Measurements from ENCODE around the gene SYMPK. TPM values are rescaled to one million over a fixed set of nuclear protein-coding genes. Genes with fewer than 3 reads are reported as not detected.

Gene SYMPK
- total RNA-seq, 1 donor from 2014 or later, result 103 TPM

GRCh38 chr19:45824531-45825262 is 38.2 kb downstream of the SYMPK start:
- no peaks in the 10 kb centered on the region for H3K9me3 ChIP-seq
- no peak overlapping the region for H3K4me3 ChIP-seq
- H3K4me1 ChIP-seq, result no peaks in the 10 kb centered on the region
- TF ChIP-seq, protein P1, sequence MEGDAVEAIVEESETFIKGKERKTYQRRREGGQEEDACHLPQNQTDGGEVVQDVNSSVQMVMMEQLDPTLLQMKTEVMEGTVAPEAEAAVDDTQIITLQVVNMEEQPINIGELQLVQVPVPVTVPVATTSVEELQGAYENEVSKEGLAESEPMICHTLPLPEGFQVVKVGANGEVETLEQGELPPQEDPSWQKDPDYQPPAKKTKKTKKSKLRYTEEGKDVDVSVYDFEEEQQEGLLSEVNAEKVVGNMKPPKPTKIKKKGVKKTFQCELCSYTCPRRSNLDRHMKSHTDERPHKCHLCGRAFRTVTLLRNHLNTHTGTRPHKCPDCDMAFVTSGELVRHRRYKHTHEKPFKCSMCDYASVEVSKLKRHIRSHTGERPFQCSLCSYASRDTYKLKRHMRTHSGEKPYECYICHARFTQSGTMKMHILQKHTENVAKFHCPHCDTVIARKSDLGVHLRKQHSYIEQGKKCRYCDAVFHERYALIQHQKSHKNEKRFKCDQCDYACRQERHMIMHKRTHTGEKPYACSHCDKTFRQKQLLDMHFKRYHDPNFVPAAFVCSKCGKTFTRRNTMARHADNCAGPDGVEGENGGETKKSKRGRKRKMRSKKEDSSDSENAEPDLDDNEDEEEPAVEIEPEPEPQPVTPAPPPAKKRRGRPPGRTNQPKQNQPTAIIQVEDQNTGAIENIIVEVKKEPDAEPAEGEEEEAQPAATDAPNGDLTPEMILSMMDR (IDR thresholded peaks at IDR 0.05), result no peak
- DNase-seq (ENCODE audit: low spot score in 2 of 2), result no peak
- peaks cover 87 to 93% of the 10 kb centered on the region in 2 donors for H3K36me3 ChIP-seq
- intact Hi-C loops (cut with DNase I), result no loop called here
- no peak overlapping the region for H3K27ac ChIP-seq
- no peaks in the 10 kb centered on the region for H3K27me3 ChIP-seq

- no peak for DNase-seq (ENCODE audit: low spot score in 2 of 2)
- no peaks in the 10 kb centered on the region for H3K9me3 ChIP-seq
- H3K4me1 ChIP-seq, result no peaks in the 10 kb centered on the region
- peaks cover 81 to 90% of the 10 kb centered on the region in 2 donors for H3K36me3 ChIP-seq
- TF ChIP-seq, protein P1 (IDR thresholded peaks at IDR 0.05), result no peak
- intact Hi-C loops (cut with DNase I), result no loop called here
- H3K27ac ChIP-seq, result no peak overlapping the region
- H3K4me3 ChIP-seq, result no peak overlapping the region
- H3K27me3 ChIP-seq, result no peaks in the 10 kb centered on the region
Observed at GRCh38 chr19:45824041-45824471, 38.9 kb downstream of the SYMPK start.

GRCh38 chr19:45823182-45823581 is 39.8 kb downstream of the SYMPK start:
- Histone ChIP-seq H3K9me3 (no peaks in the 10 kb centered on the region), H3K36me3 (peaks cover 72 to 81% of the 10 kb centered on the region in 2 donors), H3K4me3 (no peak overlapping the region), H3K4me1 (no peaks in the 10 kb centered on the region), H3K27me3 (no peaks in the 10 kb centered on the region), H3K27ac (no peak overlapping the region)
- TF ChIP-seq, protein P1 (IDR thresholded peaks at IDR 0.05), result no peak
- intact Hi-C loops (cut with DNase I), result no loop called here
- DNase-seq (ENCODE audit: low spot score in 2 of 2), result no peak

DNA sequence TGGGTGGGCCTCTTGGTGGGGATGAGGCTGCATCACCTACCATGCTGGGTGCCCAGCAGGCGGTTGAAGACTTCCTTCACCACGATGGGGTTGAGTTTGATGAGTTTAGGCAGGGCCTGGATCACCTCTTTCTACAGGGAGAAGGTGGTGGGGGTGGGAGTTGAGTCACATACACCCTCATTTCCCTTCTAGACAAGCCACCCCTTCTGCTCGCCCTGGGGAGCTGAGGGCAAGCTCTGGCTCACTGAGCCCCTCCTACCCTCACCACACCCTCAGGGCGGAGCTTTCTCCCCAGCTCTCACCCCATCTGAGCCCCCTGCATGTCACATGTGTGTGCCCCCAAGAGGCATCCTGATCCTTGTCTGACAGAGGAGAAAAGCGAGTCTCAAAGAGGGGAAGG is 40.2 kb downstream of the SYMPK start:
- no peak overlapping the region for H3K4me3 ChIP-seq
- peaks cover 69 to 76% of the 10 kb centered on the region in 2 donors for H3K36me3 ChIP-seq
- H3K9me3 ChIP-seq, result no peaks in the 10 kb centered on the region
- TF ChIP-seq, protein P1 (IDR thresholded peaks at IDR 0.05), result no peak
- DNase-seq (ENCODE audit: low spot score in 2 of 2), result no peak
- intact Hi-C loops (cut with DNase I), result no loop called here
- H3K27me3 ChIP-seq, result no peaks in the 10 kb centered on the region
- H3K4me1 ChIP-seq, result no peaks in the 10 kb centered on the region
- no peak overlapping the region for H3K27ac ChIP-seq

- Histone ChIP-seq H3K4me1 (no peaks in the 10 kb centered on the region), H3K27ac (no peak overlapping the region), H3K27me3 (no peaks in the 10 kb centered on the region), H3K4me3 (no peak overlapping the region), H3K9me3 (no peaks in the 10 kb centered on the region), H3K36me3 (peaks cover 59 to 65% of the 10 kb centered on the region in 2 donors)
- intact Hi-C loops (cut with DNase I), result no loop called here
- DNase-seq (ENCODE audit: low spot score in 2 of 2), result no peak
- TF ChIP-seq, protein P1 (IDR thresholded peaks at IDR 0.05), result no peak
Observed at GRCh38 chr19:45821570-45821969, 41.4 kb downstream of the SYMPK start.
